ENCODE results near the gene EGLN1. TPM values are rescaled to one million over a fixed set of nuclear protein-coding genes. Genes with fewer than 3 reads are reported as not detected.
"Not testable (repeated sequence)": the region's sequence is repeated elsewhere in the genome, so short reads cannot be mapped to it uniquely, and the experiment has no call there.

EGLN1 gene
- polyA plus RNA-seq, 1 of the 3 experiments (the other 2 are of a cell fraction): 10.7 TPM

DNA sequence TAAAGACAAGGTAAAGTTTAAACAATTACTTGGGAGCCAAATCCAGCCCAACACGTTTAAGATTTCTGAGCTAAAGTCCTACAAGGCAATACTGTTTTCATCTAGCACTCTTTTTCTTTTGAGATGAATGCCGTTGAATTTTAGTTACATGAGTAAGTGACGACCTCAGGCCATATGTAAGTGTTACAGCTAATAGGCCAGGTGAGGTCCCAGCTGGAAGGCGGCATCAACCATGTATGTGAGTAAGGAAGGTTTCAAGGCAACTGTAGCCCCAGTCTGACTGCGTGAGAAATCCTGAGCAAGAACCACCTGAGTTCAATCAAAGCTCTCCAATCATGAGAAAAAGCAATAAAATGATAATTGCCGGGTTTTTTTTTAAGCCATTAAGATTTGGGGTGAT is 41.5 kb upstream of the EGLN1 start (continued):
- no peak for TF ChIP-seq EZH2phosphoT487 (IDR thresholded peaks at IDR 0.05; ENCODE audit: borderline replicate concordance, low read depth)
- TF ChIP-seq MAX (IDR thresholded peaks at IDR 0.05; ENCODE audit: low read depth): no peak
- no peak for TF ChIP-seq USF1 (IDR thresholded peaks at IDR 0.05; ENCODE audit: borderline replicate concordance, low read depth)

- WGBS (ENCODE audit: low lambda C conversion rate): 80% methylated on average over 2 of the region's 2 CpGs
Observed at GRCh38 chr1:231460614-231461013, 38.5 kb upstream of the EGLN1 start.

DNA sequence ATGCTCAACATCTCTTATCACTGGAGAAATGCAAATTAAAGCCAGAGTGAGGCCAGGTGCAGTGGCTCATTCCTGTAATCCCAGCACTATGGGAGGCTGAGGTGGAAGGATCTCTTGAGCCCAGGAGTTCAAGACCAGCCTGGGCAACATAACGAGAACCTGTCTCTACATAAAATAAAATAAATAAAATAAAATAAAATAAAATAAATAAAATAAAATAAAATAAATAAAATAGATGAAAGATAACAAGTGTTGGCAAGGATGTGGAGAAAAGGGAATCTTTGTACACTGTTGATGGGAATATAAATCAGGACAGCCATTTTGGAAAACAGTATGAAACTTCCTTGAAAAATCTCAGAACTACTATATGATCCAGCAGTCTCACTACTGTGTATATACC is 37.4 kb upstream of the EGLN1 start:
- CTCF ChIA-PET; H3K9me2 ChIP-seq; H4K20me1 ChIP-seq (ENCODE audit: insufficient read depth); H3F3A ChIP-seq (replicated peaks; ENCODE audit: insufficient read depth); POLR2A ChIA-PET; H3K79me2 ChIP-seq (ENCODE audit: insufficient read depth); H3K36me3 ChIP-seq (replicated peaks in 1 of 2; ENCODE audit: control insufficient read depth in 1 of 2, insufficient read depth in 2 of 2, low read length in 1 of 2); H2AFZ ChIP-seq (ENCODE audit: low read depth); H3K9ac ChIP-seq; H3K4me1 ChIP-seq (ENCODE audit: control insufficient read depth in 1 of 2, insufficient read depth in 2 of 2, low read depth in 1 of 2, low read length in 1 of 2); H3K9me3 ChIP-seq; H3K4me3 ChIP-seq (ENCODE audit: low read depth in 2 of 2, low read length in 1 of 2); H3K27me3 ChIP-seq (ENCODE audit: insufficient read depth); H3K4me2 ChIP-seq; DNase-seq; H3K27ac ChIP-seq (ENCODE audit: low read depth in 2 of 2, low read length in 1 of 2): not testable (repeated sequence)
- 81% methylated on average over 1 of the region's 1 CpG for WGBS (ENCODE audit: low lambda C conversion rate)

More at GRCh38 chr1:231460614-231461013, 38.5 kb upstream of the EGLN1 start:
- no peaks in the 10 kb centered on the region for H3K79me2 ChIP-seq (ENCODE audit: insufficient read depth)
- no peak overlapping the region for H2AFZ ChIP-seq (ENCODE audit: low read depth)
- no peak overlapping the region for H3K9ac ChIP-seq
- POLR2A ChIA-PET: no interaction called here
- no peaks in the 10 kb centered on the region for H3K9me3 ChIP-seq
- H3K27me3 ChIP-seq (ENCODE audit: insufficient read depth): no peaks in the 10 kb centered on the region
- H3F3A ChIP-seq (replicated peaks; ENCODE audit: insufficient read depth): no peaks in the 10 kb centered on the region
- TF ChIP-seq NRF1 (IDR thresholded peaks at IDR 0.05; ENCODE audit: low read depth, low read length) (no peak), USF1 (IDR thresholded peaks at IDR 0.05; ENCODE audit: borderline replicate concordance, low read depth) (no peak)
- TF ChIP-seq, protein P1, sequence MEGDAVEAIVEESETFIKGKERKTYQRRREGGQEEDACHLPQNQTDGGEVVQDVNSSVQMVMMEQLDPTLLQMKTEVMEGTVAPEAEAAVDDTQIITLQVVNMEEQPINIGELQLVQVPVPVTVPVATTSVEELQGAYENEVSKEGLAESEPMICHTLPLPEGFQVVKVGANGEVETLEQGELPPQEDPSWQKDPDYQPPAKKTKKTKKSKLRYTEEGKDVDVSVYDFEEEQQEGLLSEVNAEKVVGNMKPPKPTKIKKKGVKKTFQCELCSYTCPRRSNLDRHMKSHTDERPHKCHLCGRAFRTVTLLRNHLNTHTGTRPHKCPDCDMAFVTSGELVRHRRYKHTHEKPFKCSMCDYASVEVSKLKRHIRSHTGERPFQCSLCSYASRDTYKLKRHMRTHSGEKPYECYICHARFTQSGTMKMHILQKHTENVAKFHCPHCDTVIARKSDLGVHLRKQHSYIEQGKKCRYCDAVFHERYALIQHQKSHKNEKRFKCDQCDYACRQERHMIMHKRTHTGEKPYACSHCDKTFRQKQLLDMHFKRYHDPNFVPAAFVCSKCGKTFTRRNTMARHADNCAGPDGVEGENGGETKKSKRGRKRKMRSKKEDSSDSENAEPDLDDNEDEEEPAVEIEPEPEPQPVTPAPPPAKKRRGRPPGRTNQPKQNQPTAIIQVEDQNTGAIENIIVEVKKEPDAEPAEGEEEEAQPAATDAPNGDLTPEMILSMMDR (IDR thresholded peaks at IDR 0.05): no peak
- no peak for DNase-seq
- H3K4me3 ChIP-seq (ENCODE audit: low read depth in 2 of 2, low read length in 1 of 2): no peak overlapping the region
- H3K9me2 ChIP-seq: no peaks in the 10 kb centered on the region
- H3K27ac ChIP-seq (ENCODE audit: low read depth in 2 of 2, low read length in 1 of 2): no peak overlapping the region
- no peaks in the 10 kb centered on the region for H3K36me3 ChIP-seq (replicated peaks in 1 of 2; ENCODE audit: control insufficient read depth in 1 of 2, insufficient read depth in 2 of 2, low read length in 1 of 2)
- H4K20me1 ChIP-seq (ENCODE audit: insufficient read depth): no peaks in the 10 kb centered on the region
- CTCF ChIA-PET: interaction anchor here (0.9 kb wide), 1 partner anchor 19 kb away, joined by 3 read pairs; no protein-coding TSS in a partner anchor
- H3K4me1 ChIP-seq (ENCODE audit: control insufficient read depth in 1 of 2, insufficient read depth in 2 of 2, low read depth in 1 of 2, low read length in 1 of 2): no peaks in the 10 kb centered on the region
- H3K4me2 ChIP-seq: no peak overlapping the region

DNA sequence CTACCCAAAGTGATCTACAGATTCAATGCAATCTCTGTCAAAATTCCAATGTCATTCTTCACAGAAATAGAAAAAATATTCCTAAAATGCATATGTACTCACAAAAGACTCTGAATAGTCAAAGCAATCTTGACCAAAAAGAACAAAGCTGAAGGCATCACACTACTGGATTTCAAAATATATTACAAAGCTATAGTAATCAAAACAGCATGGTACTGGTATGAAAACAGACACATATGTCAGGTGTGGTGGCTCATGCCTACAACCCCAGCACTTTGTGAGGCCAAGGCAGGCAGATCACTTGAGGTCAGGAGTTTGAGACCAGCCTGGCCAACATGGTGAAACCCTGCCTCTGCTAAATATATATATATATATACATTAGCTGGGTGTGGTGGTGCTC is 35.9 kb upstream of the EGLN1 start:
- H3K27me3 ChIP-seq (ENCODE audit: insufficient read depth); POLR2A ChIA-PET; H3K27ac ChIP-seq (ENCODE audit: low read depth in 2 of 2, low read length in 1 of 2); H3K9me3 ChIP-seq; H3F3A ChIP-seq (replicated peaks; ENCODE audit: insufficient read depth); H3K4me1 ChIP-seq (ENCODE audit: control insufficient read depth in 1 of 2, insufficient read depth in 2 of 2, low read depth in 1 of 2, low read length in 1 of 2); H3K4me2 ChIP-seq; H3K4me3 ChIP-seq (ENCODE audit: low read depth in 2 of 2, low read length in 1 of 2); H3K9ac ChIP-seq; H3K9me2 ChIP-seq; H3K79me2 ChIP-seq (ENCODE audit: insufficient read depth); H2AFZ ChIP-seq (ENCODE audit: low read depth); H4K20me1 ChIP-seq (ENCODE audit: insufficient read depth); DNase-seq; CTCF ChIA-PET; H3K36me3 ChIP-seq (replicated peaks in 1 of 2; ENCODE audit: control insufficient read depth in 1 of 2, insufficient read depth in 2 of 2, low read length in 1 of 2): not testable (repeated sequence)

- H3K9ac ChIP-seq; DNase-seq; H3K4me3 ChIP-seq (ENCODE audit: low read depth in 2 of 2, low read length in 1 of 2); H3K36me3 ChIP-seq (replicated peaks in 1 of 2; ENCODE audit: control insufficient read depth in 1 of 2, insufficient read depth in 2 of 2, low read length in 1 of 2); H4K20me1 ChIP-seq (ENCODE audit: insufficient read depth); H3K9me3 ChIP-seq; CTCF ChIA-PET; H3K9me2 ChIP-seq; H3K79me2 ChIP-seq (ENCODE audit: insufficient read depth); H3K27ac ChIP-seq (ENCODE audit: low read depth in 2 of 2, low read length in 1 of 2); H2AFZ ChIP-seq (ENCODE audit: low read depth); H3F3A ChIP-seq (replicated peaks; ENCODE audit: insufficient read depth); H3K27me3 ChIP-seq (ENCODE audit: insufficient read depth); H3K4me2 ChIP-seq; POLR2A ChIA-PET; H3K4me1 ChIP-seq (ENCODE audit: control insufficient read depth in 1 of 2, insufficient read depth in 2 of 2, low read depth in 1 of 2, low read length in 1 of 2): not testable (repeated sequence)
- WGBS (ENCODE audit: low lambda C conversion rate): 80% methylated on average over 21 of the region's 29 CpGs
Observed at GRCh38 chr1:231454133-231454532, 32.0 kb upstream of the EGLN1 start.

Measured in SK-N-SH (cell line).